Fibroblast of pulmonary artery (primary cell): ENCODE measurements around the gene FAAP20.

ENCODE experiments used
- DNase-seq: peaks from one replicate; pipeline ENCODE4 v3.0.0-alpha.2; 2010; ENCODE audit warnings: low read depth
- H3K4me3 ChIP-seq: replicated peaks from 2 replicates; pipeline ENCODE4 v1.5.1; 2011; ENCODE audit warnings: low read depth, mild to moderate bottlenecking, control low read depth, low read length, moderate library complexity
- TF ChIP-seq, protein P1 (sequence below): IDR thresholded peaks from 2 replicates; pipeline ENCODE4 v1.5.1; 2011; ENCODE audit warnings: mild to moderate bottlenecking, control low read depth, low read length, inconsistent platforms; ENCODE audit errors: missing control alignments

FAAP20 gene

DNA sequence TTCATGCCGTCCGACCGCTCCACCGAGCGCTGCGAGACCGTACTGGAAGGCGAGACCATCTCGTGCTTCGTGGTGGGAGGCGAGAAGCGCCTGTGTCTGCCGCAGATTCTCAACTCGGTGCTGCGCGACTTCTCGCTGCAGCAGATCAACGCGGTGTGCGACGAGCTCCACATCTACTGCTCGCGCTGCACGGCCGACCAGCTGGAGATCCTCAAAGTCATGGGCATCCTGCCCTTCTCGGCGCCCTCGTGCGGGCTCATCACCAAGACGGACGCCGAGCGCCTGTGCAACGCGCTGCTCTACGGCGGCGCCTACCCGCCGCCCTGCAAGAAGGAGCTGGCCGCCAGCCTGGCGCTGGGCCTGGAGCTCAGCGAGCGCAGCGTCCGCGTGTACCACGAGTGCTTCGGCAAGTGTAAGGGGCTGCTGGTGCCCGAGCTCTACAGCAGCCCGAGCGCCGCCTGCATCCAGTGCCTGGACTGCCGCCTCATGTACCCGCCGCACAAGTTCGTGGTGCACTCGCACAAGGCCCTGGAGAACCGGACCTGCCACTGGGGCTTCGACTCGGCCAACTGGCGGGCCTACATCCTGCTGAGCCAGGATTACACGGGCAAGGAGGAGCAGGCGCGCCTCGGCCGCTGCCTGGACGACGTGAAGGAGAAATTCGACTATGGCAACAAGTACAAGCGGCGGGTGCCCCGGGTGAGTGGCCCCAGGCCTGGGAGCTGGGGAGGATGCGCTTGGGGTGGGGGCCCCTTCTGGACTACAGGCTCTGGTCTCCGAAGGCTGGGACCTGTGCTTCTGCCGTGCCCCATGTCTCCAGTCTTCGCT, 34.7 kb upstream of the FAAP20 start:
- peak overlapping the region; percentile 81 for H3K4me3 ChIP-seq
- TF ChIP-seq, protein P1, sequence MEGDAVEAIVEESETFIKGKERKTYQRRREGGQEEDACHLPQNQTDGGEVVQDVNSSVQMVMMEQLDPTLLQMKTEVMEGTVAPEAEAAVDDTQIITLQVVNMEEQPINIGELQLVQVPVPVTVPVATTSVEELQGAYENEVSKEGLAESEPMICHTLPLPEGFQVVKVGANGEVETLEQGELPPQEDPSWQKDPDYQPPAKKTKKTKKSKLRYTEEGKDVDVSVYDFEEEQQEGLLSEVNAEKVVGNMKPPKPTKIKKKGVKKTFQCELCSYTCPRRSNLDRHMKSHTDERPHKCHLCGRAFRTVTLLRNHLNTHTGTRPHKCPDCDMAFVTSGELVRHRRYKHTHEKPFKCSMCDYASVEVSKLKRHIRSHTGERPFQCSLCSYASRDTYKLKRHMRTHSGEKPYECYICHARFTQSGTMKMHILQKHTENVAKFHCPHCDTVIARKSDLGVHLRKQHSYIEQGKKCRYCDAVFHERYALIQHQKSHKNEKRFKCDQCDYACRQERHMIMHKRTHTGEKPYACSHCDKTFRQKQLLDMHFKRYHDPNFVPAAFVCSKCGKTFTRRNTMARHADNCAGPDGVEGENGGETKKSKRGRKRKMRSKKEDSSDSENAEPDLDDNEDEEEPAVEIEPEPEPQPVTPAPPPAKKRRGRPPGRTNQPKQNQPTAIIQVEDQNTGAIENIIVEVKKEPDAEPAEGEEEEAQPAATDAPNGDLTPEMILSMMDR: no peak
- peak; percentile 82 for DNase-seq

DNA sequence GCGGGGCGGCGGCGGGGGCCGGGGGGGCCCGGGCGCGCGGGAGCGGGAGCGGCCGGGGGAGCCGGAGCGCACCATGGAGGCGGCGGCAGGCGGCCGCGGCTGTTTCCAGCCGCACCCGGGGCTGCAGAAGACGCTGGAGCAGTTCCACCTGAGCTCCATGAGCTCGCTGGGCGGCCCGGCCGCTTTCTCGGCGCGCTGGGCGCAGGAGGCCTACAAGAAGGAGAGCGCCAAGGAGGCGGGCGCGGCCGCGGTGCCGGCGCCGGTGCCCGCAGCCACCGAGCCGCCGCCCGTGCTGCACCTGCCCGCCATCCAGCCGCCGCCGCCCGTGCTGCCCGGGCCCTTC, 34.1 kb upstream of the FAAP20 start:
- peak; percentile 20 for DNase-seq
- peak overlapping the region; percentile 81 for H3K4me3 ChIP-seq
- TF ChIP-seq, protein P1: no peak

GRCh38 chr1:2228157-2228594, 33.6 kb upstream of the FAAP20 start, which contains the start of gene SKI:
Gene SKI, plus strand, starts transcription at chr1:2228319. Its CDS starts 448 bp downstream, at chr1:2228767.
- TF ChIP-seq, protein P1: no peak
- H3K4me3 ChIP-seq: peak within 1 kb of the TSS; percentile 81
- no peak for DNase-seq

GRCh38 chr1:2227346-2228156, 33.0 kb upstream of the FAAP20 start:
- peak; percentile 98 for DNase-seq
- H3K4me3 ChIP-seq: peak overlapping the region; percentile 67
- TF ChIP-seq, protein P1: no peak

DNA sequence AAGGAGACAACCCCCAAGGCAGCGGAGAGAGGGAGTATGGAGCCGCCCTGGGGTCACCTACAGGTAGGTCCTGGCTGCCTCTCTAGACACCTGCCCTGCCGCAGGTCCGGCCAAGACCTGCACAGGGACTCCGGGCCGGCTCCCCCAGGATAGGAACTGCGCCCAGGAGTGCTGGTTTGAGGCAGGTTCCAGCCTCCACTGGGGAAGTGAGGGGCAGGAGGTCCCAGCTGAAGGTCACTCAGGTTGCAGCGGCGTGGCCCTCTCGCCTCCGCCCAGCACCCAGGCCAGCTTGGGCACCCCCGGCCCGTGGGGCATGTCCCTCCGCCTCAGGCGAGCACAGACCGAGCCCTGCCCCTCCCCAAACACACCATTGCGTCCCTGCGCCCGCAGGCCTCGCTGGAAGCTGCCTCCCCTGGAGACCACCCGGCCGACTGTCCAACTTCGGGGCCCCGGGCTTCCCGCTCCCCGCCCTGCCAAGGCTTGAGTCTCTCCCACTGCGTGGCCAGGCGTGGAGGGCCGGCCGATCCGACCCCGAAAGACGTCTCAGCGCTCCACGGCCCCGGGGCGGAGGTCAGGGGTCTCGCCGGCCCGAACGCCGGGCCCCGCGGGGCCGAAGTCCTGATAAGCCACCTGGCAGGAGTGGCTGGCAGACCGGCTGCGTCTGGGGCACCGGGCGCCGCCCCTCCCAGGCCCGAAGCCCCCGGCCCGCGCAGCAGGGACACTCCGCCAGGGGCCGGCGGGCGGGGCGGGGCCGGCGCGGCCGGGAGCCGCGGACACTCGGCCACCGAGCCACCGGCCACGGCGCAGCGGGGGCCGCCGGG, 32.2 kb upstream of the FAAP20 start:
- H3K4me3 ChIP-seq: peak overlapping the region; percentile 67
- no peak for DNase-seq
- TF ChIP-seq, protein P1: no peak

GRCh38 chr1:2224631-2225428, 30.3 kb upstream of the FAAP20 start:
- no peak overlapping the region for H3K4me3 ChIP-seq
- TF ChIP-seq, protein P1: no peak

More at GRCh38 chr1:2224631-2225428, 30.3 kb upstream of the FAAP20 start:
- DNase-seq: no peak
